Activated naive CD4-positive, alpha-beta T cell treated with anti-CD3 and anti-CD28 coated beads, Interleukin-2, amount 50 U/mL, for 24 hours (primary cell): ENCODE results near the gene KDM4B.

Source experiments
- H3K27ac Mint-ChIP-seq: one replicate; pipeline ENCODE4 v1.8.0; 2021; ENCODE audit warnings: mild to moderate bottlenecking, mixed read lengths
- H3K27me3 Mint-ChIP-seq: one replicate; pipeline ENCODE4 v1.8.0; 2021; ENCODE audit warnings: mixed read lengths
- H3K36me3 Mint-ChIP-seq: one replicate; pipeline ENCODE4 v1.8.0; 2021; ENCODE audit warnings: mixed read lengths
- H3K4me1 Mint-ChIP-seq: one replicate; pipeline ENCODE4 v1.8.0; 2021; ENCODE audit warnings: mixed read lengths
- H3K4me3 Mint-ChIP-seq: one replicate; pipeline ENCODE4 v1.8.0; 2021; ENCODE audit warnings: mild to moderate bottlenecking, mixed read lengths
- H3K9me3 Mint-ChIP-seq: one replicate; pipeline ENCODE4 v1.8.0; 2021; ENCODE audit warnings: mixed read lengths

KDM4B gene

DNA sequence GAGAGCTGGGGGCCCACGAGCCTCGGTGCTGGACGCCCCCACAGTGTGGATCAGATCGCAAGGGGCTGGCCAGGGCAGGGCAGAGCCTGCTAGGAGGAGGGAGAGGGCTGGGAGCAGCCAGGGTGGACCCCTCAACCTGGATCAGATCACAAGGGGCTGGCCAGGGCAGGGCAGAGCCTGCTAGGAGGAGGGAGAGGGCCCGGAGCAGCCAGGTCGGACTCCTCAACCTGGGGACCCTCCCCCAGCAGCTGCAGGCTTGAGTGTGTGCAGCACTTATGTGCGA is 126.6 kb downstream of the KDM4B start:
- H3K27me3 Mint-ChIP-seq: no peaks in the 10 kb centered on the region
- H3K4me1 Mint-ChIP-seq: no peaks in the 10 kb centered on the region
- no peak overlapping the region for H3K4me3 Mint-ChIP-seq
- H3K9me3 Mint-ChIP-seq: peaks cover 2% of the 10 kb centered on the region
- H3K36me3 Mint-ChIP-seq: peaks cover 15% of the 10 kb centered on the region
- H3K27ac Mint-ChIP-seq: no peak overlapping the region

GRCh38 chr19:5096536-5096935 is 127.6 kb downstream of the KDM4B start:
- Mint-ChIP-seq H3K9me3 (peaks cover 6% of the 10 kb centered on the region), H3K27me3 (no peaks in the 10 kb centered on the region), H3K4me3 (no peak overlapping the region), H3K27ac (no peak overlapping the region), H3K4me1 (no peaks in the 10 kb centered on the region), H3K36me3 (peaks cover 19% of the 10 kb centered on the region)

GRCh38 chr19:5097331-5097930 is 128.5 kb downstream of the KDM4B start:
- Mint-ChIP-seq H3K36me3 (peaks cover 19% of the 10 kb centered on the region), H3K9me3 (peaks cover 6% of the 10 kb centered on the region), H3K4me3 (no peak overlapping the region), H3K4me1 (no peaks in the 10 kb centered on the region), H3K27ac (no peak overlapping the region), H3K27me3 (no peaks in the 10 kb centered on the region)

- Mint-ChIP-seq H3K36me3 (peaks cover 20% of the 10 kb centered on the region), H3K9me3 (peaks cover 6% of the 10 kb centered on the region), H3K4me3 (no peak overlapping the region), H3K27me3 (no peaks in the 10 kb centered on the region), H3K27ac (no peak overlapping the region), H3K4me1 (no peaks in the 10 kb centered on the region)
Measured at GRCh38 chr19:5097959-5098623, 129.2 kb downstream of the KDM4B start.

DNA sequence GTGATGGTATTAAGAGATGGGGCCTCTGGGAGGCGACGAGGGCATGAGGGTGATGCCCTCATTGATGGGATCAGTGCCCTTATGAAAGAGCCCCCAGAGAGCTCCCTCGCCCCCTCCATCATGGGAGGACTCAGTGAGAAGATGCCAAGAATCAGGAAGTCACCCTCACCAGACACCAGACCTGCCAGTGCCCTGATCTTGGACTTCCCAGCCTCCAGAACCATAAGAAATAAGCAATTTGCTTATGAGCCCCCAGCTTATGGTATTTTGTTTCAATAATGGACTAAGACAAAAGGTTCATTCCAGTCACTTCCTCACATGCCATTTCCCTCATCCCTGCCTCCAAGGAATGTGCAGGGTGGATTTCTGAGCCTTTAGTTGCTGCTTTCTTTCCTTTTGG is 129.7 kb downstream of the KDM4B start:
- no peak overlapping the region for H3K27ac Mint-ChIP-seq
- no peak overlapping the region for H3K4me3 Mint-ChIP-seq
- H3K4me1 Mint-ChIP-seq: no peaks in the 10 kb centered on the region
- H3K27me3 Mint-ChIP-seq: no peaks in the 10 kb centered on the region
- peaks cover 21% of the 10 kb centered on the region for H3K36me3 Mint-ChIP-seq
- peaks cover 6% of the 10 kb centered on the region for H3K9me3 Mint-ChIP-seq

DNA sequence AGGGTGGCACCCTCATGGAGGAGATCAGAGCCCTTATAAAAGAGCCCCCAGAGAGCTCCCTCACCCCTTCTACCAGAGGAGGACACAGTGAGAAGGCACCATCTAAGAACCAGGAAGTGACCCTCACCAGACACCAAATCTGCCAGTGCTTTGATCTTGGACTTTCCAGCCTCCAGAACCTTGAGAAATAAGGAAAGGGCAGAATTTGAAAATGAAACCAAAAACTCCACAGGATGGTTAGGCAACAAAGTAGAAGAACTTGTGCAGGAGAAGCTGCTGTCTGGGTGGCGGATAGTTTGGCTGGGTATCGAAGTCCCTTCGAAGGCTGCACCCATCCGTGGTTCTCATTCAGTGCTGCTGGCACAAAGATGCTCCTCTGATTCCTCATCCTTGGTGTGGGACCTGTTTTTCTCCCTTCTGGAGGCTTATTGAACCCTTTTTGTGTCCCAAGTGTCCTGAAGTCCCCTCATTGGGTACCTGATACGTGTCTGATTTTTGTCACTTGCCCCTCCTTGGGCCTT is 130.8 kb downstream of the KDM4B start:
- peaks cover 21% of the 10 kb centered on the region for H3K36me3 Mint-ChIP-seq
- H3K9me3 Mint-ChIP-seq: peaks cover 6% of the 10 kb centered on the region
- H3K27ac Mint-ChIP-seq: no peak overlapping the region
- no peaks in the 10 kb centered on the region for H3K4me1 Mint-ChIP-seq
- no peak overlapping the region for H3K4me3 Mint-ChIP-seq
- H3K27me3 Mint-ChIP-seq: no peaks in the 10 kb centered on the region

- Mint-ChIP-seq H3K27ac (no peak overlapping the region), H3K4me1 (no peaks in the 10 kb centered on the region), H3K9me3 (peaks cover 6% of the 10 kb centered on the region), H3K36me3 (peaks cover 22% of the 10 kb centered on the region), H3K4me3 (no peak overlapping the region), H3K27me3 (no peaks in the 10 kb centered on the region)
Measured at GRCh38 chr19:5101871-5102270, 133.0 kb downstream of the KDM4B start.

DNA sequence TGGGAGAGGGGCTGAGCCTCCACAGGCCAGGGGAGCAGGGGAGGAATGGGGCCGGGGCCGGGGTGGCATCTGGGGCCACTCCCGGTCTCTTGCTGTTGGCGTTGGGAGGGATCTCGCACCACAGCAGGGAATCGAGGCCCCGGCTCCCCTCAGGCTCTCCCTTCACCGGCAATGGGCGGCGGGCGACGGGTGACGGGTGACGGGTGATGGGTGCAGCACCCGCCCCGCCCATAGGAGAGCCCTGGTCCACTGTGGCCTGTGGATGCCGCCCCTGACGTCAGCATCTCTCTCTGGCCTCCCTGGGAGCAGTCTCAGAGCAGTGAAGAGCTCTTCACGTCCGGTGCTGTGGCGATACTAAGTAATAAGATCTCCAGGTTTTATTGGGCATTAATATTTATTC is 133.6 kb downstream of the KDM4B start:
- Mint-ChIP-seq H3K27ac (no peak overlapping the region), H3K36me3 (peaks cover 22% of the 10 kb centered on the region), H3K4me3 (no peak overlapping the region), H3K9me3 (peaks cover 6% of the 10 kb centered on the region), H3K4me1 (no peaks in the 10 kb centered on the region), H3K27me3 (no peaks in the 10 kb centered on the region)

GRCh38 chr19:5103061-5103701 is 134.3 kb downstream of the KDM4B start:
- Mint-ChIP-seq H3K9me3 (peaks cover 6% of the 10 kb centered on the region), H3K4me3 (no peak overlapping the region), H3K27ac (no peak overlapping the region), H3K4me1 (no peaks in the 10 kb centered on the region), H3K36me3 (peaks cover 20% of the 10 kb centered on the region), H3K27me3 (no peaks in the 10 kb centered on the region)

DNA sequence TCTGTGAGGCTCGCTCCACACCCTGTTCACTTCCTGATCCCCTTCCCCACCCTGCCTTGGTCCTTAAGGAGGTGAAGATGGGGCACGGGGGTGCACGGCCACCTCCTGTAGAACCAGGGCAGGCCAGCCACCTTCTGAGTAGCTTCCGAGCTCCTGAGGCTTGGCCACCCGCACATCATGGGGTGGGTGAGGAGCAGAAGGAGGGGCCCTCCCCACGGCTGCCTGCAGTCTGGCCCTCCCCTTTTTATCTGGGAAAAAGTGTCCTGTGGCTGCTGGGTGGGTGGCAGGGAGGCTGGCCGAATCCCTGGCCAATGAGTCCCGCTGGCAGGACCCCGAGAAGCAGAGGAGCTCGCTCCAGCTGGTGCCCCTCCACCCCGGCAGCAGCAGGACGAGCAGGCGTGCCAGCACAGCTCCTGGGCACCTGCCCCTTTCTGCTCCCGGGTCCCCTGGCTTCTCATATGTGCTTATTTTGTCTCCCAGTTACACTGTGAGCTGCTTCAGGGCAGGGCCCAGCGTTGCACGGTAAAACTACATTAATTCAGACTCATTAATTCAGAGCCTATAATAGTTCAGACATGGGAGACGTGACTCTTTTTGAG is 135.0 kb downstream of the KDM4B start:
- Mint-ChIP-seq H3K27me3 (no peaks in the 10 kb centered on the region), H3K27ac (no peak overlapping the region), H3K4me3 (no peak overlapping the region), H3K9me3 (peaks cover 6% of the 10 kb centered on the region), H3K36me3 (peaks cover 19% of the 10 kb centered on the region), H3K4me1 (no peaks in the 10 kb centered on the region)

DNA sequence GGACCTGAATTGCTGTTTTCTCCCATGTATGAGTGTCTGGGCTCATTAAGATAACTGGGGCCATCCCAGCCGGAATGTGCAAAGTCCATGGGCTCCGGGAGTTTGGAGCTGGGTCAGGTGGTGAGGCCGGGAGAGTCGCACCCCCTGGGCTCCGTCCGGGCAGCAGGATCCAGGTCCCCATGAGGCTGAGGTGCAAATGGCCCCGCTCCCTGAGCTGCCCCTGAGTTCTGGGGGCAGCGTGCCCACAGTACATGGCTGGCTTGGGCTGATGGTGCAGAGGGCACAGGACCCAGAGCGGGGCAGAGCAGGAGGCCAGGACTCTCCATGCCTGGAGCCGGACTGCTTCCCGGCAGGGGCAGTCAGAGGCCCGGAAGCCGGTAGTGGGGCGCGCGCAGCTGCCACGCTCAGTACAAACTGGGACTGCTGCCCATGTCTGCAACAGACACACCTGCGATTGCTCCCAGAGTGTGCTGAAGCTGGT is 136.0 kb downstream of the KDM4B start:
- Mint-ChIP-seq H3K27ac (no peak overlapping the region), H3K4me1 (no peaks in the 10 kb centered on the region), H3K4me3 (no peak overlapping the region)

GRCh38 chr19:5106191-5106726 is 137.3 kb downstream of the KDM4B start:
- H3K27me3 Mint-ChIP-seq: no peaks in the 10 kb centered on the region
- H3K9me3 Mint-ChIP-seq: no peaks in the 10 kb centered on the region
- no peak overlapping the region for H3K27ac Mint-ChIP-seq
- peaks cover 6% of the 10 kb centered on the region for H3K36me3 Mint-ChIP-seq
- H3K4me3 Mint-ChIP-seq: no peak overlapping the region
- no peaks in the 10 kb centered on the region for H3K4me1 Mint-ChIP-seq

More for the DNA sequence above, 136.0 kb downstream of the KDM4B start:
- Mint-ChIP-seq H3K36me3 (peaks cover 16% of the 10 kb centered on the region), H3K9me3 (peaks cover 6% of the 10 kb centered on the region), H3K27me3 (no peaks in the 10 kb centered on the region)

DNA sequence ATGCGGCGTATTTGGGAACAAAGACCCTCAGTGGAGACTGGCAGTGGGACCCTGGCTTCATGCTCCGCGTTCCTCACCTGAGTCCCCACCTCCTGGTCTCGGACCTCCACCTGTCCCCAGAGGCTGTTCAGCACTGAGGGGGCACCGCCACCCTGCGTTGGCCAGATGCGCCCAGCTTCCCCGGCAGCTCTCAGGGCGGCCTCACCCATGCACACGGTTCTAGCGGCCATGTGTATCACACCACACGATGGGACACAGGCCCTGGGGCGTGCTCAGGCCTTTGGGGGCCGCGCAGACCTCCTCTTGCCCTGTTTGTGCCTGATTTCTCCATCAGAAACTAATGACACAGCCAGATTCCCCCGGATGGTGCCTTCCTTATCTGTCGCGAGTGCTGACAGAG is 138.1 kb downstream of the KDM4B start:
- no peak overlapping the region for H3K27ac Mint-ChIP-seq
- no peaks in the 10 kb centered on the region for H3K4me1 Mint-ChIP-seq
- H3K9me3 Mint-ChIP-seq: no peaks in the 10 kb centered on the region
- H3K27me3 Mint-ChIP-seq: no peaks in the 10 kb centered on the region
- H3K36me3 Mint-ChIP-seq: peaks cover 8% of the 10 kb centered on the region
- H3K4me3 Mint-ChIP-seq: no peak overlapping the region

GRCh38 chr19:5107432-5108122 is 138.7 kb downstream of the KDM4B start:
- H3K36me3 Mint-ChIP-seq: peaks cover 8% of the 10 kb centered on the region
- H3K4me1 Mint-ChIP-seq: no peaks in the 10 kb centered on the region
- no peaks in the 10 kb centered on the region for H3K27me3 Mint-ChIP-seq

DNA sequence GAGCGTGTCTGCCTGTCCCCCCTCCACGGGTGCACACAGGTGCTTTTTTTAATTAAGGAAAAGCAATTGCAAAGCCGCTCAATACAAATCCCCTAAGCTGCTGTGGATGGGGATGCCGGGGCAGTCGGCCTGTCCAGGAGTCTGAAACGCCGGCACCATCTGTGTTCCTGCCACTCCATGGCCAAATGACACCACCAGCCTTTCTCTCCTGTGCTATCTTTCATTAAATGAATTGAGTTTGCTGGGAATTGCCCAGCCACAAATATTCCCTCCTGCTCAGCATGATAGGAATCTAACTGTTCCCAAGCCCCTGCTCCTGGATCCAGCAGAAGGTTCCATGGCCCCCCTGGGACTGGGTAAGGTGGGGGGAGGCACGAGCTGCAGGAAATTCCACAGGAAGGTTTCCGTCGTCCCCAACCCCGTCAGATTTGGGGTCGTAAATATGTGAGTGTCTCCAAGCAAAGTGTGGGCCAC is 139.2 kb downstream of the KDM4B start:
- Mint-ChIP-seq H3K4me3 (no peak overlapping the region), H3K9me3 (no peaks in the 10 kb centered on the region), H3K36me3 (peaks cover 7% of the 10 kb centered on the region), H3K27me3 (no peaks in the 10 kb centered on the region), H3K4me1 (no peaks in the 10 kb centered on the region), H3K27ac (no peak overlapping the region)

More at GRCh38 chr19:5107432-5108122, 138.7 kb downstream of the KDM4B start:
- no peak overlapping the region for H3K4me3 Mint-ChIP-seq
- H3K27ac Mint-ChIP-seq: no peak overlapping the region
- no peaks in the 10 kb centered on the region for H3K9me3 Mint-ChIP-seq
